ENCODE data around the gene CNN3. TPM values are rescaled to one million over a fixed set of nuclear protein-coding genes. Genes with fewer than 3 reads are reported as not detected.

Gene CNN3
- total RNA-seq, 1 donor from 2014 or later: 596 TPM

GRCh38 chr1:94862718-94863117, 64.2 kb downstream of the CNN3 start:
- TF ChIP-seq CTCF (IDR thresholded peaks at IDR 0.05; ENCODE audit: unreplicated experiment): no peak
- no peaks in the 10 kb centered on the region for H3K36me3 Mint-ChIP-seq (ENCODE audit: low read depth, unreplicated experiment)
- DNase-seq (ENCODE audit: low spot score): no peak
- H3K4me1 Mint-ChIP-seq (ENCODE audit: unreplicated experiment): peaks cover 28% of the 10 kb centered on the region
- no peaks in the 10 kb centered on the region for H3K27me3 Mint-ChIP-seq (ENCODE audit: unreplicated experiment)
- no peak overlapping the region for H3K4me3 Mint-ChIP-seq (ENCODE audit: unreplicated experiment)
- H3K9me3 Mint-ChIP-seq (ENCODE audit: unreplicated experiment): no peaks in the 10 kb centered on the region
- H3K27ac Mint-ChIP-seq (ENCODE audit: unreplicated experiment): no peak overlapping the region

- no peak for DNase-seq (ENCODE audit: low spot score)
- Mint-ChIP-seq H3K36me3 (ENCODE audit: low read depth, unreplicated experiment) (no peaks in the 10 kb centered on the region), H3K4me1 (ENCODE audit: unreplicated experiment) (peaks cover 11% of the 10 kb centered on the region), H3K9me3 (ENCODE audit: unreplicated experiment) (no peaks in the 10 kb centered on the region), H3K27ac (ENCODE audit: unreplicated experiment) (no peak overlapping the region), H3K27me3 (ENCODE audit: unreplicated experiment) (no peaks in the 10 kb centered on the region), H3K4me3 (ENCODE audit: unreplicated experiment) (no peak overlapping the region)
- TF ChIP-seq CTCF (IDR thresholded peaks at IDR 0.05; ENCODE audit: unreplicated experiment): no peak
Observed at GRCh38 chr1:94859174-94859573, 67.7 kb downstream of the CNN3 start.

GRCh38 chr1:94858276-94858675, 68.6 kb downstream of the CNN3 start:
- no peak for TF ChIP-seq CTCF (IDR thresholded peaks at IDR 0.05; ENCODE audit: unreplicated experiment)
- no peaks in the 10 kb centered on the region for H3K9me3 Mint-ChIP-seq (ENCODE audit: unreplicated experiment)
- H3K27me3 Mint-ChIP-seq (ENCODE audit: unreplicated experiment): no peaks in the 10 kb centered on the region
- peaks cover 6% of the 10 kb centered on the region for H3K4me1 Mint-ChIP-seq (ENCODE audit: unreplicated experiment)
- H3K4me3 Mint-ChIP-seq (ENCODE audit: unreplicated experiment): no peak overlapping the region
- H3K27ac Mint-ChIP-seq (ENCODE audit: unreplicated experiment): no peak overlapping the region
- H3K36me3 Mint-ChIP-seq (ENCODE audit: low read depth, unreplicated experiment): no peaks in the 10 kb centered on the region
- DNase-seq (ENCODE audit: low spot score): no peak

- Mint-ChIP-seq H3K4me1 (ENCODE audit: unreplicated experiment) (peaks cover 6% of the 10 kb centered on the region), H3K27ac (ENCODE audit: unreplicated experiment) (no peak overlapping the region), H3K9me3 (ENCODE audit: unreplicated experiment) (no peaks in the 10 kb centered on the region), H3K4me3 (ENCODE audit: unreplicated experiment) (no peak overlapping the region), H3K36me3 (ENCODE audit: low read depth, unreplicated experiment) (no peaks in the 10 kb centered on the region), H3K27me3 (ENCODE audit: unreplicated experiment) (no peaks in the 10 kb centered on the region)
- DNase-seq (ENCODE audit: low spot score): no peak
- no peak for TF ChIP-seq CTCF (IDR thresholded peaks at IDR 0.05; ENCODE audit: unreplicated experiment)
Observed at GRCh38 chr1:94856868-94857267, 70.0 kb downstream of the CNN3 start.

GRCh38 chr1:94856004-94856403, 70.9 kb downstream of the CNN3 start:
- H3K9me3 Mint-ChIP-seq (ENCODE audit: unreplicated experiment): no peaks in the 10 kb centered on the region
- DNase-seq (ENCODE audit: low spot score): no peak
- H3K36me3 Mint-ChIP-seq (ENCODE audit: low read depth, unreplicated experiment): no peaks in the 10 kb centered on the region
- no peaks in the 10 kb centered on the region for H3K27me3 Mint-ChIP-seq (ENCODE audit: unreplicated experiment)
- no peak overlapping the region for H3K27ac Mint-ChIP-seq (ENCODE audit: unreplicated experiment)
- no peak overlapping the region for H3K4me3 Mint-ChIP-seq (ENCODE audit: unreplicated experiment)
- no peak for TF ChIP-seq CTCF (IDR thresholded peaks at IDR 0.05; ENCODE audit: unreplicated experiment)
- H3K4me1 Mint-ChIP-seq (ENCODE audit: unreplicated experiment): peaks cover 6% of the 10 kb centered on the region

Data from endothelial cell (in vitro differentiated cells).